ENCODE results near the gene ABCG2. TPM values are rescaled to one million over a fixed set of nuclear protein-coding genes. Genes with fewer than 3 reads are reported as not detected.
A peak's percentile ranks its signal among the peaks of the same experiment; 100 is the strongest.

The ABCG2 gene
- polyA plus RNA-seq (2013): 0.67 TPM

GRCh38 chr4:88158489-88159228 is at the start of gene ABCG2:
TSS of gene ABCG2 (minus strand) at chr4:88158639. CDS start at chr4:88139995, 18,644 bp downstream.
- Histone ChIP-seq H3K4me3 (ENCODE audit: control insufficient read depth in 1 of 7, extremely low read depth in 1 of 7, insufficient read depth in 4 of 7, low read depth in 2 of 7, low read length in 6 of 7) (peak within 1 kb of the TSS; percentile 37 to 85 (median 74)), H3K9me3 (ENCODE audit: control extremely low read depth in 1 of 5, control insufficient read depth in 4 of 5, insufficient read depth in 2 of 5, low read depth in 1 of 5, low read length in 4 of 5) (no peaks in the 10 kb centered on the region), H3K4me1 (ENCODE audit: control extremely low read depth in 1 of 4, control insufficient read depth in 4 of 4, insufficient read depth in 4 of 4, low read length in 3 of 4) (peaks cover 0 to 16% (median 14%) of the 10 kb centered on the region in 4 experiments), H3K36me3 (ENCODE audit: control insufficient read depth in 4 of 4, insufficient read depth in 4 of 4, low read length in 3 of 4) (no peaks in the 10 kb centered on the region), H3K27me3 (replicated peaks in 2 of 5; ENCODE audit: control insufficient read depth in 4 of 5, insufficient read depth in 5 of 5, low read length in 4 of 5) (peaks cover 0 to 6% (median 3%) of the 10 kb centered on the region in 5 experiments), H3K27ac (ENCODE audit: insufficient read depth in 1 of 2, low read depth in 1 of 2, low read length in 2 of 2, poor library complexity in 1 of 2, severe bottlenecking in 2 of 2) (no peak within 1 kb of the TSS)
- under 1% methylated on average over 67 of the region's 70 CpGs for WGBS (ENCODE audit: insufficient coverage)
- POLR2A ChIA-PET: interaction anchor here (0.6 kb wide), 1 partner anchor 104 kb away, joined by 3 read pairs; no protein-coding TSS in a partner anchor
- peak; percentile 47 to 85 (median 78) for DNase-seq
- CTCF ChIA-PET: interaction anchor here (1.8 kb wide), 1 partner anchor 48 kb away, joined by 6 read pairs; no protein-coding TSS in a partner anchor

GRCh38 chr4:88208156-88208555 is 49.7 kb upstream of the ABCG2 start:
- H3K4me3 ChIP-seq (ENCODE audit: control insufficient read depth in 1 of 7, extremely low read depth in 1 of 7, insufficient read depth in 4 of 7, low read depth in 2 of 7, low read length in 6 of 7): no peak overlapping the region
- POLR2A ChIA-PET: no interaction called here

DNA sequence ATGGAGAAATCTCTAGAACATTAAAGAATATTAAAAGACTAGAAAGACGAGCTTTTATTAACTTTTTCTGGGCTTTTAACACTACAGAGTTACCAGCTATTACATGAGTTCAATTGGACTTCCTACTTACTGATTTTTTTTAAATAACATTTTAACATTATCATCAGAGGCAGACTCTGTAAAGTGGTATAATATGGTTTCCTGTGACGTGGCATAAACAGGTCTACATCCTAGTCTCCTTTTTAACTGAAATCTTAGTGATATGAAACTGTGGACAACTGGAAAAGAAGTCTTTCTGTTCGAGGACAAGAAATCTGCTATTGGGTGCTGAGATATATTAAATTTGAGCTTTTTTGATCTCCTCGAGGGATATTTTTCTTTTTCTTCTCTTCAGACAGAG is 48.7 kb upstream of the ABCG2 start:
- POLR2A ChIA-PET: interaction anchor here (0.6 kb wide), 1 partner anchor 32 kb away, joined by 3 read pairs; no protein-coding TSS in a partner anchor
- H3K36me3 ChIP-seq (ENCODE audit: control insufficient read depth in 4 of 4, insufficient read depth in 4 of 4, low read length in 3 of 4): no peaks in the 10 kb centered on the region
- peak overlapping the region in 1 of 2 experiments; percentile 60 for H3K27ac ChIP-seq (ENCODE audit: insufficient read depth in 1 of 2, low read depth in 1 of 2, low read length in 2 of 2, poor library complexity in 1 of 2, severe bottlenecking in 2 of 2)
- CTCF ChIA-PET: interaction anchor here (0.8 to 15.9 kb wide), 9 partner anchors 9 to 320 kb away, joined by 3 to 228 read pairs (median 6); partner anchors contain the start of genes ABCG2 and PYURF
- no peaks in the 10 kb centered on the region for H3K9me3 ChIP-seq (ENCODE audit: control extremely low read depth in 1 of 5, control insufficient read depth in 4 of 5, insufficient read depth in 2 of 5, low read depth in 1 of 5, low read length in 4 of 5)
- H3K4me1 ChIP-seq (ENCODE audit: control extremely low read depth in 1 of 4, control insufficient read depth in 4 of 4, insufficient read depth in 4 of 4, low read length in 3 of 4): peaks cover 3 to 36% (median 17%) of the 10 kb centered on the region in 4 experiments
- no peaks in the 10 kb centered on the region for H3K27me3 ChIP-seq (replicated peaks in 2 of 5; ENCODE audit: control insufficient read depth in 4 of 5, insufficient read depth in 5 of 5, low read length in 4 of 5)
- 17% methylated on average over 1 of the region's 4 CpGs for WGBS (ENCODE audit: insufficient coverage)
- H3K4me3 ChIP-seq (ENCODE audit: control insufficient read depth in 1 of 7, extremely low read depth in 1 of 7, insufficient read depth in 4 of 7, low read depth in 2 of 7, low read length in 6 of 7): peak overlapping the region in 1 of 7 experiments; percentile 36
- DNase-seq: peak; percentile 78 to 92 (median 84)

More at GRCh38 chr4:88208156-88208555, 49.7 kb upstream of the ABCG2 start:
- H3K36me3 ChIP-seq (ENCODE audit: control insufficient read depth in 4 of 4, insufficient read depth in 4 of 4, low read length in 3 of 4): no peaks in the 10 kb centered on the region
- no peak for DNase-seq
- 67% methylated on average over 1 of the region's 4 CpGs for WGBS (ENCODE audit: insufficient coverage)
- H3K27ac ChIP-seq (ENCODE audit: insufficient read depth in 1 of 2, low read depth in 1 of 2, low read length in 2 of 2, poor library complexity in 1 of 2, severe bottlenecking in 2 of 2): no peak overlapping the region
- CTCF ChIA-PET: interaction anchor here (0.7 to 15.9 kb wide), 8 partner anchors 8 to 305 kb away, joined by 3 to 228 read pairs (median 9); partner anchors contain the start of gene PYURF
- H3K9me3 ChIP-seq (ENCODE audit: control extremely low read depth in 1 of 5, control insufficient read depth in 4 of 5, insufficient read depth in 2 of 5, low read depth in 1 of 5, low read length in 4 of 5): no peaks in the 10 kb centered on the region
- no peaks in the 10 kb centered on the region for H3K27me3 ChIP-seq (replicated peaks in 2 of 5; ENCODE audit: control insufficient read depth in 4 of 5, insufficient read depth in 5 of 5, low read length in 4 of 5)
- peaks cover 3 to 46% (median 22%) of the 10 kb centered on the region in 4 experiments for H3K4me1 ChIP-seq (ENCODE audit: control extremely low read depth in 1 of 4, control insufficient read depth in 4 of 4, insufficient read depth in 4 of 4, low read length in 3 of 4)

GRCh38 chr4:88204882-88205281 is 46.4 kb upstream of the ABCG2 start:
- Histone ChIP-seq H3K27me3 (replicated peaks in 2 of 5; ENCODE audit: control insufficient read depth in 4 of 5, insufficient read depth in 5 of 5, low read length in 4 of 5) (no peaks in the 10 kb centered on the region), H3K4me3 (ENCODE audit: control insufficient read depth in 1 of 7, extremely low read depth in 1 of 7, insufficient read depth in 4 of 7, low read depth in 2 of 7, low read length in 6 of 7) (no peak overlapping the region), H3K9me3 (ENCODE audit: control extremely low read depth in 1 of 5, control insufficient read depth in 4 of 5, insufficient read depth in 2 of 5, low read depth in 1 of 5, low read length in 4 of 5) (no peaks in the 10 kb centered on the region), H3K27ac (ENCODE audit: insufficient read depth in 1 of 2, low read depth in 1 of 2, low read length in 2 of 2, poor library complexity in 1 of 2, severe bottlenecking in 2 of 2) (peak overlapping the region in 1 of 2 experiments; percentile 43), H3K4me1 (ENCODE audit: control extremely low read depth in 1 of 4, control insufficient read depth in 4 of 4, insufficient read depth in 4 of 4, low read length in 3 of 4) (peaks cover 3 to 35% (median 15%) of the 10 kb centered on the region in 4 experiments), H3K36me3 (ENCODE audit: control insufficient read depth in 4 of 4, insufficient read depth in 4 of 4, low read length in 3 of 4) (no peaks in the 10 kb centered on the region)
- DNase-seq: peak; percentile 18 to 65 (median 53)
- WGBS (ENCODE audit: insufficient coverage): no CpG with 5 or more reads among the region's 1 CpG
- CTCF ChIA-PET: interaction anchor here (1.0 to 15.9 kb wide), 2 partner anchors 149 to 174 kb away, joined by 3 to 171 read pairs; no protein-coding TSS in a partner anchor
- POLR2A ChIA-PET: interaction anchor here (0.5 kb wide), 1 partner anchor 1017 kb away, joined by 3 read pairs; no protein-coding TSS in a partner anchor

- WGBS (ENCODE audit: insufficient coverage): 86% methylated on average over 2 of the region's 6 CpGs
- Histone ChIP-seq H3K36me3 (ENCODE audit: control insufficient read depth in 4 of 4, insufficient read depth in 4 of 4, low read length in 3 of 4) (no peaks in the 10 kb centered on the region), H3K4me3 (ENCODE audit: control insufficient read depth in 1 of 7, extremely low read depth in 1 of 7, insufficient read depth in 4 of 7, low read depth in 2 of 7, low read length in 6 of 7) (no peak overlapping the region), H3K9me3 (ENCODE audit: control extremely low read depth in 1 of 5, control insufficient read depth in 4 of 5, insufficient read depth in 2 of 5, low read depth in 1 of 5, low read length in 4 of 5) (no peaks in the 10 kb centered on the region), H3K4me1 (ENCODE audit: control extremely low read depth in 1 of 4, control insufficient read depth in 4 of 4, insufficient read depth in 4 of 4, low read length in 3 of 4) (peaks cover 3 to 26% (median 14%) of the 10 kb centered on the region in 4 experiments), H3K27ac (ENCODE audit: insufficient read depth in 1 of 2, low read depth in 1 of 2, low read length in 2 of 2, poor library complexity in 1 of 2, severe bottlenecking in 2 of 2) (no peak overlapping the region), H3K27me3 (replicated peaks in 2 of 5; ENCODE audit: control insufficient read depth in 4 of 5, insufficient read depth in 5 of 5, low read length in 4 of 5) (no peaks in the 10 kb centered on the region)
- POLR2A ChIA-PET: no interaction called here
- DNase-seq: no peak
- CTCF ChIA-PET: no interaction called here
These were observed 44.0 kb upstream of the ABCG2 start for GRCh38 chr4:88202443-88202842.

- H3K4me3 ChIP-seq (ENCODE audit: control insufficient read depth in 1 of 7, extremely low read depth in 1 of 7, insufficient read depth in 4 of 7, low read depth in 2 of 7, low read length in 6 of 7): no peak overlapping the region
- H3K9me3 ChIP-seq (ENCODE audit: control extremely low read depth in 1 of 5, control insufficient read depth in 4 of 5, insufficient read depth in 2 of 5, low read depth in 1 of 5, low read length in 4 of 5): no peaks in the 10 kb centered on the region
- H3K36me3 ChIP-seq (ENCODE audit: control insufficient read depth in 4 of 4, insufficient read depth in 4 of 4, low read length in 3 of 4): no peaks in the 10 kb centered on the region
- no peak overlapping the region for H3K27ac ChIP-seq (ENCODE audit: insufficient read depth in 1 of 2, low read depth in 1 of 2, low read length in 2 of 2, poor library complexity in 1 of 2, severe bottlenecking in 2 of 2)
- no peak for DNase-seq
- no peaks in the 10 kb centered on the region for H3K27me3 ChIP-seq (replicated peaks in 2 of 5; ENCODE audit: control insufficient read depth in 4 of 5, insufficient read depth in 5 of 5, low read length in 4 of 5)
- peaks cover 3 to 11% (median 9%) of the 10 kb centered on the region in 4 experiments for H3K4me1 ChIP-seq (ENCODE audit: control extremely low read depth in 1 of 4, control insufficient read depth in 4 of 4, insufficient read depth in 4 of 4, low read length in 3 of 4)
- ChIA-PET CTCF (no interaction called here), POLR2A (no interaction called here)
- no CpG with 5 or more reads among the region's 1 CpG for WGBS (ENCODE audit: insufficient coverage)
These were observed 41.7 kb upstream of the ABCG2 start for GRCh38 chr4:88200186-88200585.
